ENCODE results near the gene FCMR. TPM values are rescaled to one million over a fixed set of nuclear protein-coding genes. Genes with fewer than 3 reads are reported as not detected.
A peak's percentile ranks its signal among the peaks of the same experiment; 100 is the strongest.

FCMR gene
- total and polyA plus RNA-seq, 8 donors = 3.3 to 6.7 (median 4.8) TPM; not detected in 2

DNA sequence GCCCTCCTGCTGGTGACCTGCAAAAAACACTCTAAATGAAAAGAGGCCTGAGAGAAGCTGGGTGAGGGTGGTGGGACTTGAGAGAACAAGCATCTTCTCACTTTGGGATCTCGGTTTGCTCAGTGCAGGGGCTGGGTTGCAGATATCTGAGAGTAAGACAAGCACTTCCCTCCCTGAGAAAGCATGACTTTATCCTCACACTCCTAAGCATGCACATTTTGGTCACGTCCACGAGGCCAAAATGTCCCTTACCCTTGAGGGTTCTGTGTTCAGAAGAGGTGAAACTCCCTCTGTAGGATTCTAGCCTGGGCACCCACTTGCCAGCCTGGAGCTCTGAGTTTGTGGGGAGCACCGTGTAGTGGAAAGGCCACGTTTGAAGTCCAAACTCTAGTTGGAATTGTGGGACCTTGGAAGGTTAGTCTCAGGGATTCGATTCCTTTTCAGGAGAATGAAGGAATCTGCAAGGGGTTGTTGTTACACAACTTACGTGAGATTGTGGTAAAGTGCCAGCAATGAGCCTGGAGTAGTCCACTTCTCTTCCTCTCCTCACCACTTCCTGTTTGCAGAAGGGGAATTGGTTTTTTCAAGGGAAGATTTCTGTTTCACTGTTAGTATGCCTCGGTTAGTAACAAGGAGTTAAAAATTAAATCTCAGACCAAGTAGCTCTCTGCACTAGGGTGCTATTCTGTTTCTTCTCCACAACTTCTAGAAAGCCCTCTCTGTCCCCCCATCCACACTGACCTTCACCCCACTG lies 45.5 kb upstream of the FCMR start:
- Histone ChIP-seq H3K36me3 (no peaks in the 10 kb centered on the region), H3K9me3 (no peaks in the 10 kb centered on the region), H3K27me3 (peaks cover 0 to 15% (median 0%) of the 10 kb centered on the region in 3 donors), H3K4me3 (no peak overlapping the region), H3K4me1 (peaks cover 4 to 31% (median 10%) of the 10 kb centered on the region in 4 donors), H3K27ac (no peak overlapping the region)
- TF ChIP-seq, protein P1, sequence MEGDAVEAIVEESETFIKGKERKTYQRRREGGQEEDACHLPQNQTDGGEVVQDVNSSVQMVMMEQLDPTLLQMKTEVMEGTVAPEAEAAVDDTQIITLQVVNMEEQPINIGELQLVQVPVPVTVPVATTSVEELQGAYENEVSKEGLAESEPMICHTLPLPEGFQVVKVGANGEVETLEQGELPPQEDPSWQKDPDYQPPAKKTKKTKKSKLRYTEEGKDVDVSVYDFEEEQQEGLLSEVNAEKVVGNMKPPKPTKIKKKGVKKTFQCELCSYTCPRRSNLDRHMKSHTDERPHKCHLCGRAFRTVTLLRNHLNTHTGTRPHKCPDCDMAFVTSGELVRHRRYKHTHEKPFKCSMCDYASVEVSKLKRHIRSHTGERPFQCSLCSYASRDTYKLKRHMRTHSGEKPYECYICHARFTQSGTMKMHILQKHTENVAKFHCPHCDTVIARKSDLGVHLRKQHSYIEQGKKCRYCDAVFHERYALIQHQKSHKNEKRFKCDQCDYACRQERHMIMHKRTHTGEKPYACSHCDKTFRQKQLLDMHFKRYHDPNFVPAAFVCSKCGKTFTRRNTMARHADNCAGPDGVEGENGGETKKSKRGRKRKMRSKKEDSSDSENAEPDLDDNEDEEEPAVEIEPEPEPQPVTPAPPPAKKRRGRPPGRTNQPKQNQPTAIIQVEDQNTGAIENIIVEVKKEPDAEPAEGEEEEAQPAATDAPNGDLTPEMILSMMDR (IDR thresholded peaks at IDR 0.05) = no peak
- TF ChIP-seq POLR2A (IDR thresholded peaks at IDR 0.05) (no peak), EP300 (IDR thresholded peaks at IDR 0.05) (no peak), POLR2AphosphoS5 (IDR thresholded peaks at IDR 0.05) (no peak)
- intact Hi-C loops (cut with DNase I; ENCODE audit: low total_unique reads) = no loop called here
- DNase-seq = peak in 1 of 2 donors; percentile 44
- 46 to 60% (median 50%) methylated on average over 8 of the region's 8 CpGs for WGBS, 5 donors

DNA sequence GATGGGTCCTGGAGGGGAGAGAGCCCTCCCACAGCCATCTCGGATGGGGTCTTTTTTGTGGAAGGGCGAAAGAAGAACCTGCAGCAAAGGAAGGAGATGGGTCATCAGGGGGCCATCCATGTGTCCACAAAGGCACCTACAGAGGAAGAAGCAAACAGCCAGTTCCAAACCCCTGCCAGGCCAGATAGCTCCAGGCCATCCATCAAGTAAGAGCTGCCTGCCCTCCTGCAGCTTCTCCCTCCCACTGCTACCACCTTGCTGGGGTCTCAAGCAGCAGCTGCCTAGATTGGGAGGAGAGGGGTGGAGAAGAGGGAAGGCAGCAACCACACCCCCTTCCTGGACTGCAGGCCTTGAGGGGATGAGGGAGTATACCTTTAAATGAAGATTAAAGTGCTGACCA lies 44.0 kb upstream of the FCMR start:
- Histone ChIP-seq H3K36me3 (no peaks in the 10 kb centered on the region), H3K27ac (no peak overlapping the region), H3K9me3 (no peaks in the 10 kb centered on the region), H3K4me3 (no peak overlapping the region), H3K27me3 (peaks cover 0 to 15% (median 0%) of the 10 kb centered on the region in 3 donors), H3K4me1 (peaks cover 4 to 31% (median 10%) of the 10 kb centered on the region in 4 donors)
- TF ChIP-seq, protein P1 (IDR thresholded peaks at IDR 0.05) = no peak
- TF ChIP-seq POLR2AphosphoS5 (IDR thresholded peaks at IDR 0.05) = no peak
- no peak for TF ChIP-seq EP300 (IDR thresholded peaks at IDR 0.05)
- no peak for TF ChIP-seq POLR2A (IDR thresholded peaks at IDR 0.05)
- WGBS, 5 donors = 85 to 97% (median 94%) methylated on average over 2 of the region's 2 CpGs
- DNase-seq = no peak
- intact Hi-C loops (cut with DNase I; ENCODE audit: low total_unique reads) = no loop called here

DNA sequence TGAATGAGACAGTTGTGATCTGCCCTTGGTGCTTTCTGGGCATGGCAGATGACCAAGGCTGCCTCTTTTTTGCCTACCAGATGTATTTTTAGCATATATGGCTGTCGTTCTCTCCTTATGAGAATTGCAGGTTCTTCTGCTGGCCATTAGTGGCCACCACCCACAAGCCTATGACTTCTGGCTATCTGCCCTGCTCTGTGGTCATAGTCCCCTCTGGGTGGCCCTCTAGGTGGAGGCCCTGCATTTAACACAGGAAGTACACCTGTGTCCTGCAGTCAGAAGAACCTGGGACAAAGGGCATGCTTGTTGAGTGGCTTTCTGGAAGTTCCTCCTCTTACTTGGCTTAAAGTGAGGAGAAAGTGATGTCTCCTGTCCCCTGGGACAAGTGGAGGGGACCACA lies 42.0 kb upstream of the FCMR start:
- WGBS, 5 donors = 82 to 90% (median 88%) methylated on average over 1 of the region's 1 CpG
- no peaks in the 10 kb centered on the region for H3K27me3 ChIP-seq
- TF ChIP-seq EP300 (IDR thresholded peaks at IDR 0.05) = no peak
- TF ChIP-seq POLR2A (IDR thresholded peaks at IDR 0.05) = no peak
- TF ChIP-seq, protein P1 (IDR thresholded peaks at IDR 0.05) = no peak
- no peak for TF ChIP-seq POLR2AphosphoS5 (IDR thresholded peaks at IDR 0.05)
- intact Hi-C loops (cut with DNase I; ENCODE audit: low total_unique reads) = no loop called here
- H3K4me1 ChIP-seq = peaks cover 3 to 18% (median 7%) of the 10 kb centered on the region in 4 donors
- no peaks in the 10 kb centered on the region for H3K9me3 ChIP-seq
- DNase-seq = no peak
- H3K36me3 ChIP-seq = no peaks in the 10 kb centered on the region
- H3K27ac ChIP-seq = no peak overlapping the region
- no peak overlapping the region for H3K4me3 ChIP-seq

DNA sequence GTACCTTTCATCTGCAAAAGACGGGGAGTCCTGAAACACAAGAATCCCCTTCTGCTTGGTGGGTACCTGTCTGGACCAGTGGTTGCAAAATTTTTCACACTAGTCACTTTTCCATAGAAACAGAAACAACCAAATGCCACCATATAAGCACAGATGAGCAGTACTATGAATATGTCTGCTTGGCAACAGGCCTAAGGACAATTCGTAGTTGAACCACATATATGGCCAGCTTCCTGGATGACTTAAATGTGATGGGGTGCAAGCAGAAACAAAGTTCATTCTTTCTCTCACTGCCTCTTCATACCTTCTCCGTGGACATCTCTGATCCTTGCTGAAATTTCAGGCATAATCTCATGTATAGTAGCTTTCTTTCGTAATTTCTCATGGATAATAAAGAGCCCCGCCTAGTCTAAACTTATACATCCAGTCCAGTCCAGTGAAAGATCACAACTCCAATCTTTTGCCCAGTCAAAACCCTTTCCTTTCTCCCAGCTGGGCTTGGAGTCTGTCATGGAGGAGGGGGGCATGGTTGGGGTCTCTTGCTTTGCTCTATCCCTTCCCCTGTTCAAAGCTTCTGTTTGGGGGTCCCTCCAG lies 41.5 kb upstream of the FCMR start:
- intact Hi-C loops (cut with DNase I; ENCODE audit: low total_unique reads) = no loop called here
- Histone ChIP-seq H3K4me1 (peaks cover 0 to 13% (median 5%) of the 10 kb centered on the region in 4 donors), H3K4me3 (no peak overlapping the region), H3K36me3 (no peaks in the 10 kb centered on the region), H3K27ac (no peak overlapping the region), H3K9me3 (no peaks in the 10 kb centered on the region), H3K27me3 (no peaks in the 10 kb centered on the region)
- no peak for DNase-seq
- TF ChIP-seq, protein P1 (IDR thresholded peaks at IDR 0.05) = no peak
- TF ChIP-seq EP300 (IDR thresholded peaks at IDR 0.05) (no peak), POLR2AphosphoS5 (IDR thresholded peaks at IDR 0.05) (no peak), POLR2A (IDR thresholded peaks at IDR 0.05) (no peak)
- 84 to 92% (median 88%) methylated on average over 5 of the region's 5 CpGs for WGBS, 5 donors

Data from stomach (tissue), 9 donors.